Brain microvascular endothelial cell (primary cell): ENCODE measurements around the gene NKX2-1.

Source experiments
- DNase-seq: peaks from one replicate; pipeline ENCODE4 v3.0.0-alpha.2; 2020
- H3K27ac ChIP-seq: fragments of 250-450 bp; sonication (Bioruptor Pico); 2 replicates; pipeline ENCODE4 v1.5.1; 2020; ENCODE audit warnings: mild to moderate bottlenecking, moderate library complexity
- H3K27me3 ChIP-seq: fragments of 250-450 bp; sonication (Bioruptor Pico); replicated peaks from 2 replicates; pipeline ENCODE4 v1.5.1; 2020; ENCODE audit warnings: mild to moderate bottlenecking
- H3K36me3 ChIP-seq: fragments of 250-450 bp; sonication (Bioruptor Pico); replicated peaks from 2 replicates; pipeline ENCODE4 v1.5.1; 2020; ENCODE audit warnings: mild to moderate bottlenecking
- H3K4me3 ChIP-seq: 2 replicates; pipeline ENCODE4 v1.5.1; 2011; ENCODE audit warnings: low read depth, mild to moderate bottlenecking, control low read depth, low read length, moderate library complexity
- CTCF ChIP-seq: IDR thresholded peaks from 2 replicates; pipeline ENCODE4 v1.5.1; 2011; ENCODE audit warnings: low read depth, mild to moderate bottlenecking, moderate library complexity, low read length, control low read depth, inconsistent platforms; ENCODE audit errors: missing control alignments
- in situ Hi-C: cut with HindIII; loops from 2 replicates; pipeline ENCODE4 v1.10.0; 2017; ENCODE audit warnings: low sequenced_read_pairs, low pct_ligation_motif_present

NKX2-1 gene

GRCh38 chr14:36471431-36471830 is 48.6 kb downstream of the NKX2-1 start:
- no peak for DNase-seq
- in situ Hi-C loops, result no loop called here
- Histone ChIP-seq H3K27me3 (no peaks in the 10 kb centered on the region), H3K4me3 (no peak overlapping the region), H3K36me3 (no peaks in the 10 kb centered on the region), H3K27ac (no peak overlapping the region)
- no peak for TF ChIP-seq CTCF

- H3K4me3 ChIP-seq, result no peak overlapping the region
- no peak overlapping the region for H3K27ac ChIP-seq
- in situ Hi-C loops, result no loop called here
- DNase-seq, result no peak
- no peaks in the 10 kb centered on the region for H3K36me3 ChIP-seq
- no peak for TF ChIP-seq CTCF
- no peaks in the 10 kb centered on the region for H3K27me3 ChIP-seq
These were observed 52.7 kb downstream of the NKX2-1 start for GRCh38 chr14:36467332-36467731.
